Measurements from ENCODE around the gene SMCO1.

Gene SMCO1

GRCh38 chr3:196541684-196542445, 26.7 kb upstream of the SMCO1 start:
- H3K27me3 ChIP-seq (ENCODE audit: insufficient read depth, insufficient read length) = no peaks in the 10 kb centered on the region
- H3K9me3 ChIP-seq (ENCODE audit: insufficient read depth, low read length) = peaks cover 8% of the 10 kb centered on the region
- TF ChIP-seq YY1 (IDR thresholded peaks at IDR 0.05; ENCODE audit: insufficient read depth, insufficient read length) = no peak
- no peak for TF ChIP-seq SUZ12 (IDR thresholded peaks at IDR 0.05; ENCODE audit: extremely low read depth, insufficient read depth, insufficient read length)
- no peak for TF ChIP-seq ZNF274 (IDR thresholded peaks at IDR 0.05; ENCODE audit: low read depth, low read length)
- no peak for DNase-seq (ENCODE audit: low read depth, low spot score)
- H3K4me1 ChIP-seq (ENCODE audit: insufficient read depth, insufficient read length) = no peaks in the 10 kb centered on the region
- no peak overlapping the region for H3K4me3 ChIP-seq (ENCODE audit: insufficient read length, low read depth)
- no peak overlapping the region for H3K9ac ChIP-seq (ENCODE audit: insufficient read length, low read depth)
- no peaks in the 10 kb centered on the region for H3K36me3 ChIP-seq (ENCODE audit: insufficient read depth, insufficient read length, low read length)

GRCh38 chr3:196537319-196537984, 22.3 kb upstream of the SMCO1 start:
- no peak overlapping the region for H3K9ac ChIP-seq (ENCODE audit: insufficient read length, low read depth)
- H3K4me3 ChIP-seq (ENCODE audit: insufficient read length, low read depth) = no peak overlapping the region
- no peaks in the 10 kb centered on the region for H3K27me3 ChIP-seq (ENCODE audit: insufficient read depth, insufficient read length)
- TF ChIP-seq SUZ12 (IDR thresholded peaks at IDR 0.05; ENCODE audit: extremely low read depth, insufficient read depth, insufficient read length) (no peak), ZNF274 (IDR thresholded peaks at IDR 0.05; ENCODE audit: low read depth, low read length) (no peak), YY1 (IDR thresholded peaks at IDR 0.05; ENCODE audit: insufficient read depth, insufficient read length) (no peak)
- peaks cover under 1% of the 10 kb centered on the region; the same call in 1 of the 2 replicates for H3K9me3 ChIP-seq (ENCODE audit: insufficient read depth, low read length)
- no peak for DNase-seq (ENCODE audit: low read depth, low spot score)
- no peaks in the 10 kb centered on the region for H3K4me1 ChIP-seq (ENCODE audit: insufficient read depth, insufficient read length)
- H3K36me3 ChIP-seq (ENCODE audit: insufficient read depth, insufficient read length, low read length) = no peaks in the 10 kb centered on the region

GRCh38 chr3:196533260-196533681, 18.1 kb upstream of the SMCO1 start:
- TF ChIP-seq SUZ12 (IDR thresholded peaks at IDR 0.05; ENCODE audit: extremely low read depth, insufficient read depth, insufficient read length) (no peak), ZNF274 (IDR thresholded peaks at IDR 0.05; ENCODE audit: low read depth, low read length) (no peak), YY1 (IDR thresholded peaks at IDR 0.05; ENCODE audit: insufficient read depth, insufficient read length) (no peak)
- peak; percentile 70 for DNase-seq (ENCODE audit: low read depth, low spot score)
- H3K4me3 ChIP-seq (ENCODE audit: insufficient read length, low read depth) = no peak overlapping the region

GRCh38 chr3:196531418-196531817, 16.3 kb upstream of the SMCO1 start:
- no peaks in the 10 kb centered on the region for H3K27me3 ChIP-seq (ENCODE audit: insufficient read depth, insufficient read length)
- H3K4me3 ChIP-seq (ENCODE audit: insufficient read length, low read depth) = no peak overlapping the region
- TF ChIP-seq ZNF274 (IDR thresholded peaks at IDR 0.05; ENCODE audit: low read depth, low read length) = no peak
- no peak for TF ChIP-seq YY1 (IDR thresholded peaks at IDR 0.05; ENCODE audit: insufficient read depth, insufficient read length)
- peaks cover 18% of the 10 kb centered on the region for H3K9me3 ChIP-seq (ENCODE audit: insufficient read depth, low read length)
- H3K4me1 ChIP-seq (ENCODE audit: insufficient read depth, insufficient read length) = no peaks in the 10 kb centered on the region
- DNase-seq (ENCODE audit: low read depth, low spot score) = no peak
- H3K36me3 ChIP-seq (ENCODE audit: insufficient read depth, insufficient read length, low read length) = peaks cover 3% of the 10 kb centered on the region
- no peak overlapping the region for H3K9ac ChIP-seq (ENCODE audit: insufficient read length, low read depth)

More at GRCh38 chr3:196533260-196533681, 18.1 kb upstream of the SMCO1 start:
- no peak overlapping the region for H3K9ac ChIP-seq (ENCODE audit: insufficient read length, low read depth)
- no peaks in the 10 kb centered on the region for H3K4me1 ChIP-seq (ENCODE audit: insufficient read depth, insufficient read length)
- peaks cover 3% of the 10 kb centered on the region for H3K36me3 ChIP-seq (ENCODE audit: insufficient read depth, insufficient read length, low read length)
- peaks cover 18% of the 10 kb centered on the region for H3K9me3 ChIP-seq (ENCODE audit: insufficient read depth, low read length)
- no peaks in the 10 kb centered on the region for H3K27me3 ChIP-seq (ENCODE audit: insufficient read depth, insufficient read length)

- peak overlapping the region; percentile 88 for H3K9ac ChIP-seq (ENCODE audit: insufficient read length, low read depth)
- DNase-seq (ENCODE audit: low read depth, low spot score) = peak; percentile 66
- H3K9me3 ChIP-seq (ENCODE audit: insufficient read depth, low read length) = peaks cover 18% of the 10 kb centered on the region
Observed at GRCh38 chr3:196528639-196529233, 13.6 kb upstream of the SMCO1 start.

GRCh38 chr3:196525141-196525540, 10.0 kb upstream of the SMCO1 start:
- no peaks in the 10 kb centered on the region for H3K4me1 ChIP-seq (ENCODE audit: insufficient read depth, insufficient read length)
- H3K36me3 ChIP-seq (ENCODE audit: insufficient read depth, insufficient read length, low read length) = no peaks in the 10 kb centered on the region
- TF ChIP-seq SUZ12 (IDR thresholded peaks at IDR 0.05; ENCODE audit: extremely low read depth, insufficient read depth, insufficient read length) (no peak), YY1 (IDR thresholded peaks at IDR 0.05; ENCODE audit: insufficient read depth, insufficient read length) (no peak), ZNF274 (IDR thresholded peaks at IDR 0.05; ENCODE audit: low read depth, low read length) (no peak)
- peaks cover 26% of the 10 kb centered on the region for H3K9me3 ChIP-seq (ENCODE audit: insufficient read depth, low read length)
- H3K4me3 ChIP-seq (ENCODE audit: insufficient read length, low read depth) = no peak overlapping the region
- H3K27me3 ChIP-seq (ENCODE audit: insufficient read depth, insufficient read length) = no peaks in the 10 kb centered on the region
- no peak overlapping the region for H3K9ac ChIP-seq (ENCODE audit: insufficient read length, low read depth)
- no peak for DNase-seq (ENCODE audit: low read depth, low spot score)

More at GRCh38 chr3:196528639-196529233, 13.6 kb upstream of the SMCO1 start:
- Histone ChIP-seq H3K4me1 (ENCODE audit: insufficient read depth, insufficient read length) (no peaks in the 10 kb centered on the region), H3K36me3 (ENCODE audit: insufficient read depth, insufficient read length, low read length) (peaks cover 3% of the 10 kb centered on the region), H3K27me3 (ENCODE audit: insufficient read depth, insufficient read length) (no peaks in the 10 kb centered on the region), H3K4me3 (ENCODE audit: insufficient read length, low read depth) (peak overlapping the region; percentile 52)
- TF ChIP-seq ZNF274 (IDR thresholded peaks at IDR 0.05; ENCODE audit: low read depth, low read length) = no peak
- TF ChIP-seq YY1 (IDR thresholded peaks at IDR 0.05; ENCODE audit: insufficient read depth, insufficient read length) = no peak
- TF ChIP-seq SUZ12 (IDR thresholded peaks at IDR 0.05; ENCODE audit: extremely low read depth, insufficient read depth, insufficient read length) = no peak

- Histone ChIP-seq H3K27me3 (ENCODE audit: insufficient read depth, insufficient read length) (no peaks in the 10 kb centered on the region), H3K9me3 (ENCODE audit: insufficient read depth, low read length) (peaks cover 32% of the 10 kb centered on the region), H3K4me1 (ENCODE audit: insufficient read depth, insufficient read length) (no peaks in the 10 kb centered on the region), H3K9ac (ENCODE audit: insufficient read length, low read depth) (no peak overlapping the region), H3K4me3 (ENCODE audit: insufficient read length, low read depth) (no peak overlapping the region), H3K36me3 (ENCODE audit: insufficient read depth, insufficient read length, low read length) (no peaks in the 10 kb centered on the region)
- TF ChIP-seq ZNF274 (IDR thresholded peaks at IDR 0.05; ENCODE audit: low read depth, low read length) = no peak
- no peak for TF ChIP-seq YY1 (IDR thresholded peaks at IDR 0.05; ENCODE audit: insufficient read depth, insufficient read length)
- no peak for TF ChIP-seq SUZ12 (IDR thresholded peaks at IDR 0.05; ENCODE audit: extremely low read depth, insufficient read depth, insufficient read length)
- DNase-seq (ENCODE audit: low read depth, low spot score) = no peak
Observed at GRCh38 chr3:196524527-196524926, 9.4 kb upstream of the SMCO1 start.
